GM21390 (cell line): ENCODE results near the gene DLEC1.
"Not testable (repeated sequence)": the region's sequence is repeated elsewhere in the genome, so short reads cannot be mapped to it uniquely, and the experiment has no call there.

Experiments
- ATAC-seq: cut with Tn5 transposase; IDR thresholded peaks from one replicate; pipeline ENCODE4 v1.9.1; 2021; ENCODE audit not compliant: unreplicated experiment

Gene DLEC1

GRCh38 chr3:38119821-38120692 is 81.0 kb downstream of the DLEC1 start:
- ATAC-seq, result no peak

GRCh38 chr3:38120693-38121450 is 81.9 kb downstream of the DLEC1 start:
- no peak for ATAC-seq

GRCh38 chr3:38121451-38121831 is 82.4 kb downstream of the DLEC1 start:
- ATAC-seq, result no peak

- ATAC-seq, result no peak
Observed at GRCh38 chr3:38121832-38122461, 82.9 kb downstream of the DLEC1 start.

- no peak for ATAC-seq
Observed at GRCh38 chr3:38122712-38123290, 83.8 kb downstream of the DLEC1 start.

- ATAC-seq, result no peak
Observed at GRCh38 chr3:38124324-38125122, 85.5 kb downstream of the DLEC1 start.

- ATAC-seq, result no peak
Observed at GRCh38 chr3:38125305-38126120, 86.5 kb downstream of the DLEC1 start.

- no peak for ATAC-seq
Observed at GRCh38 chr3:38126121-38126892, 87.3 kb downstream of the DLEC1 start.

- ATAC-seq, result no peak
Observed at GRCh38 chr3:38127611-38128302, 88.7 kb downstream of the DLEC1 start.

GRCh38 chr3:38128303-38128655 is 89.3 kb downstream of the DLEC1 start:
- ATAC-seq, result no peak

GRCh38 chr3:38129058-38129457 is 90.0 kb downstream of the DLEC1 start:
- no peak for ATAC-seq

GRCh38 chr3:38130631-38131065 is 91.6 kb downstream of the DLEC1 start:
- ATAC-seq, result no peak

GRCh38 chr3:38131621-38132369 is 92.8 kb downstream of the DLEC1 start:
- ATAC-seq, result no peak

GRCh38 chr3:38133209-38133556 is 94.2 kb downstream of the DLEC1 start:
- ATAC-seq, result no peak

GRCh38 chr3:38133557-38134405 is 94.8 kb downstream of the DLEC1 start:
- no peak for ATAC-seq

GRCh38 chr3:38134517-38135143 is 95.6 kb downstream of the DLEC1 start:
- not testable (repeated sequence) for ATAC-seq
